Smooth muscle cell (in vitro differentiated cells): ENCODE results near the gene GSTM2. TPM values are rescaled to one million over a fixed set of nuclear protein-coding genes. Genes with fewer than 3 reads are reported as not detected.

Experiments used
- DNase-seq: peaks from one replicate; lab custom pipeline; 2025; ENCODE audit not compliant: unreplicated experiment; lab: John Stamatoyannopoulos, UW
- H2AFZ ChIP-seq: fragments of 200-600 bp; sonication (generic); 2 replicates; pipeline ENCODE4 v1.6.0; 2016; ENCODE audit warnings: antibody characterized with exemption, low read depth, mild to moderate bottlenecking
- H3F3A ChIP-seq: fragments of 200-600 bp; sonication (generic); 2 replicates; pipeline ENCODE4 v1.6.0; 2017; ENCODE audit warnings: antibody characterized with exemption, low read depth
- H3K27ac ChIP-seq: fragments of 200-600 bp; sonication (generic); 2 replicates; pipeline ENCODE4 v1.5.1; 2016; ENCODE audit warnings: low read depth, mild to moderate bottlenecking
- H3K27me3 ChIP-seq: fragments of 200-600 bp; sonication (generic); 2 replicates; pipeline ENCODE4 v1.6.1; 2016; ENCODE audit warnings: low read depth, mild to moderate bottlenecking
- H3K36me3 ChIP-seq: fragments of 200-600 bp; sonication (generic); 2 replicates; pipeline ENCODE4 v1.5.1; 2016; ENCODE audit warnings: low read depth
- H3K4me1 ChIP-seq: fragments of 200-600 bp; sonication (generic); 2 replicates; pipeline ENCODE4 v1.5.1; 2016; ENCODE audit warnings: low read depth
- H3K4me2 ChIP-seq: fragments of 200-600 bp; sonication (generic); 2 replicates; pipeline ENCODE4 v1.6.0; 2016; ENCODE audit warnings: mild to moderate bottlenecking
- H3K4me3 ChIP-seq: fragments of 200-600 bp; sonication (generic); 2 replicates; pipeline ENCODE4 v1.5.1; 2016; ENCODE audit warnings: mild to moderate bottlenecking
- H3K79me2 ChIP-seq: fragments of 200-600 bp; sonication (generic); 2 replicates; pipeline ENCODE4 v1.6.0; 2016; ENCODE audit warnings: low read depth, mild to moderate bottlenecking
- H3K9ac ChIP-seq: fragments of 200-600 bp; sonication (generic); 2 replicates; pipeline ENCODE4 v1.6.0; 2016; ENCODE audit warnings: low read depth
- H3K9me3 ChIP-seq: fragments of 200-600 bp; sonication (generic); replicated peaks from 2 replicates; pipeline ENCODE4 v1.5.1; 2016; ENCODE audit warnings: low read depth
- H4K20me1 ChIP-seq: fragments of 200-600 bp; sonication (generic); 2 replicates; pipeline ENCODE4 v1.6.0; 2016; ENCODE audit warnings: low read depth
- WGBS: methylation state at CpG from one replicate; pipeline ENCODE4 v1.1.7; 2016; ENCODE audit warnings: low lambda C conversion rate; 5-methylcytosine and 5-hydroxymethylcytosine counted together
- polyA plus RNA-seq: library from polyadenylated mRNA; unstranded; fragments of >200 nt; fragmentation: Nextera tagmentation; extraction: Ambion mirVana; gene quantifications from 2 replicates; pipeline ENCODE4 v1.2.1, GENCODE V29; 2016
- total RNA-seq: library from RNA; depleted of rRNA; stranded (reverse); fragments of >200 nt; gene quantifications from 2 replicates; pipeline ENCODE4 v1.2.3, GENCODE V29; 2014
- TF ChIP-seq, protein P1 (sequence below): fragments of 200-600 bp; sonication (generic); IDR thresholded peaks from 2 replicates; pipeline ENCODE4 v1.5.1; 2017; ENCODE audit warnings: borderline replicate concordance, mild to moderate bottlenecking, antibody characterized with exemption; ENCODE audit not compliant: insufficient read depth, poor library complexity, severe bottlenecking

GSTM2 gene
- total and polyA plus RNA-seq, 2 experiments from 2014 or later: 30.3 to 43.8 TPM

DNA sequence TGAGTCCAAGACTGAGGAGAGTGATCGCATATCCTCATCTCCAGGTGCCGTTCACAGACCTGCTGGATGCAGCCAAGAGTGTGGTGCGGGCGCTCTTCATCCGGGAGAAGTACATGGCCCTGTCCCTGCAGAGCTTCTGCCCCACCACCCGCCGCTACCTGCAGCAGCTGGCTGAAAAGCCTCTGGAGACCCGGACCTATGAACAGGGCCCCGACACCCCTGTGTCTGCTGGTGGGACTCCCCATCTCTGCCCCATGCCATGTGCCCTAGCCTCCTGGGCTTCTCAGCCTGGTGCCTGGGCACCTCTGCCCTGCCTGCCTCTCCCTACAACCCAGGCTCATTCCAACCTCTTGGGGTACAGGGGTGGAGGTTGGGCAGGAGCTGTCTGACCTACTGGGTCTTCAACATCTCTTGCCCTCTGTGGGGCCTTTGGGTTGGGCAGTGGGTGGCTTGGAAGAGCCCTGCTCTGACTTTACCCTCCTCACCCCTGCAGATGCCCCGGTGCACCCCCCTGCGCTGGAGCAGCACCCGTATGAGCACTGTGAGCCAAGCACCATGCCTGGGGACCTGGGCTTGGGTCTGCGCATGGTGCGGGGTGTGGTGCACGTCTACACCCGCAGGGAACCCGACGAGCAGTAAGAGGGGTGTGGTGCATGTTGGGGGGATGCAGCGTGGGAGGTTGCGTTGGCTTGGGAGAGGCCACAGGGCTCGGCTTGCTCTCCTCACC is 41.0 kb upstream of the GSTM2 start:
- H3K27ac ChIP-seq: no peak overlapping the region
- H3K9me3 ChIP-seq: no peaks in the 10 kb centered on the region
- H3K4me3 ChIP-seq: no peak overlapping the region
- DNase-seq: no peak
- peaks cover 50% of the 10 kb centered on the region for H4K20me1 ChIP-seq
- no peaks in the 10 kb centered on the region for H3K27me3 ChIP-seq
- H3K9ac ChIP-seq: no peak overlapping the region
- H3F3A ChIP-seq: no peaks in the 10 kb centered on the region
- H2AFZ ChIP-seq: no peak overlapping the region
- WGBS: 97% methylated on average over 17 of the region's 21 CpGs
- H3K4me1 ChIP-seq: no peaks in the 10 kb centered on the region
- TF ChIP-seq, protein P1, sequence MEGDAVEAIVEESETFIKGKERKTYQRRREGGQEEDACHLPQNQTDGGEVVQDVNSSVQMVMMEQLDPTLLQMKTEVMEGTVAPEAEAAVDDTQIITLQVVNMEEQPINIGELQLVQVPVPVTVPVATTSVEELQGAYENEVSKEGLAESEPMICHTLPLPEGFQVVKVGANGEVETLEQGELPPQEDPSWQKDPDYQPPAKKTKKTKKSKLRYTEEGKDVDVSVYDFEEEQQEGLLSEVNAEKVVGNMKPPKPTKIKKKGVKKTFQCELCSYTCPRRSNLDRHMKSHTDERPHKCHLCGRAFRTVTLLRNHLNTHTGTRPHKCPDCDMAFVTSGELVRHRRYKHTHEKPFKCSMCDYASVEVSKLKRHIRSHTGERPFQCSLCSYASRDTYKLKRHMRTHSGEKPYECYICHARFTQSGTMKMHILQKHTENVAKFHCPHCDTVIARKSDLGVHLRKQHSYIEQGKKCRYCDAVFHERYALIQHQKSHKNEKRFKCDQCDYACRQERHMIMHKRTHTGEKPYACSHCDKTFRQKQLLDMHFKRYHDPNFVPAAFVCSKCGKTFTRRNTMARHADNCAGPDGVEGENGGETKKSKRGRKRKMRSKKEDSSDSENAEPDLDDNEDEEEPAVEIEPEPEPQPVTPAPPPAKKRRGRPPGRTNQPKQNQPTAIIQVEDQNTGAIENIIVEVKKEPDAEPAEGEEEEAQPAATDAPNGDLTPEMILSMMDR: no peak
- no peaks in the 10 kb centered on the region for H3K36me3 ChIP-seq
- H3K4me2 ChIP-seq: no peak overlapping the region
- peaks cover 37% of the 10 kb centered on the region for H3K79me2 ChIP-seq

DNA sequence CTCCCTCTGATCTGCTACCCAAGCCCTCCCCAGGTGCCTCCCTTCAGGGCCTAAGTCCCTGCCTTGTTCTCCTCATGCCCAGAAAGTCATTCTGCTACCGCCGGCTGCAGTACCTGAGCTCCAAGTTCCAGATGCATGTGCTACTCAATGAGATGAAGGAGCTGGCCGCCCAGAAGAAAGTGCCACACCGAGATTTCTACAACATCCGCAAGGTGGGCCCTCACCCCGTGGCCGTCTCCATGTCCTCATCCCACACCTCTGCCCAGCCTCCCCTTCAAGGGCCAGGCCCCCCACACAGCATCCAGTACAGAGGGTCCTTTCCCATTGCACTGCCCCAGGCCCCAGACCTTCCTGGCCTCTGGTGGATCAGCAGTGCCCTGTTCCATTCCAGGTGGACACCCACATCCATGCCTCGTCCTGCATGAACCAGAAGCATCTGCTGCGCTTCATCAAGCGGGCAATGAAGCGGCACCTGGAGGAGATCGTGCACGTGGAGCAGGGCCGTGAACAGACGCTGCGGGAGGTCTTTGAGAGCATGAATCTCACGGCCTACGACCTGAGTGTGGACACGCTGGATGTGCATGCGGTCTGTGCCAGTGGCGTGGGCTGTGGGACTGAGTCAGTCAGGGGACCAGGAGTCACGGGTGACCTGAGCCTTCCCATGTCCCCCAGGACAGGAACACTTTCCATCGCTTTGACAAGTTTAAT is 40.0 kb upstream of the GSTM2 start:
- no peaks in the 10 kb centered on the region for H3K4me1 ChIP-seq
- TF ChIP-seq, protein P1: no peak
- no peaks in the 10 kb centered on the region for H3K27me3 ChIP-seq
- DNase-seq: no peak
- H2AFZ ChIP-seq: no peak overlapping the region
- no peaks in the 10 kb centered on the region for H3F3A ChIP-seq
- H3K9ac ChIP-seq: no peak overlapping the region
- no peaks in the 10 kb centered on the region for H3K9me3 ChIP-seq
- 97% methylated on average over 23 of the region's 23 CpGs for WGBS
- peaks cover 27% of the 10 kb centered on the region for H3K79me2 ChIP-seq
- no peak overlapping the region for H3K4me2 ChIP-seq
- peaks cover 40% of the 10 kb centered on the region for H4K20me1 ChIP-seq
- no peak overlapping the region for H3K27ac ChIP-seq
- no peaks in the 10 kb centered on the region for H3K36me3 ChIP-seq
- H3K4me3 ChIP-seq: no peak overlapping the region

DNA sequence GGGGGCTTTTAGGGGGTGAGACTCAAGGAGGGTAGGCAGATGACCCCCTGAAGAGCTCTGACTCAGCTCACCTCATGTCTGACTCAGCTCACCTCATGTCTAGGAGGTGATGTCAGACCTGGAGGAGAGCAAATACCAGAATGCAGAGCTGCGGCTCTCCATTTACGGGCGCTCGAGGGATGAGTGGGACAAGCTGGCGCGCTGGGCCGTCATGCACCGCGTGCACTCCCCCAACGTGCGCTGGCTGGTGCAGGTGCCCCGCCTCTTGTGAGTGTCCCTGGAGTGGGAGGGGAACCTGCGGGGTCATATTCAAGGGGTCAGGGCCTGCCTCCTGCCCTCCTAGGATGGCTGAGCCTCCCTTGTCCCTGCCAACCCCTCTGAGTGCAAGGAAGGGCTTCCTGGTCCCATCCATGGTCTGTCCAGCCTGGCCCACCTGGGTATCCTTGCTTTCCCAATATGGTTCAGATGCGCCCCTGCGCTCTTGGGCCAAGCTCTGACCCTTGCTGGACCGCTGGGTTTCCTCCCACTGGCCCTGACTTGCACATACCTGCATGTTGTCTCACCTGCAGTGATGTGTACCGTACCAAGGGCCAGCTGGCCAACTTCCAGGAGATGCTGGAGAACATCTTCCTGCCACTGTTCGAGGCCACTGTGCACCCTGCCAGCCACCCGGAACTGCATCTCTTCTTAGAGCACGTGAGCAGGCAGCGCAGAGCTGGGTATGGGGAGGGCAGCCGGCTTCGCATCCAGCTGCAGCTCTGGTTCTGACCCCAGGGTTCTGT is 39.1 kb upstream of the GSTM2 start:
- Histone ChIP-seq H3K36me3 (no peaks in the 10 kb centered on the region), H3K4me2 (no peak overlapping the region), H3K4me1 (no peaks in the 10 kb centered on the region), H3K79me2 (peaks cover 18% of the 10 kb centered on the region), H3K9ac (no peak overlapping the region), H3K9me3 (no peaks in the 10 kb centered on the region), H3K4me3 (no peak overlapping the region), H3F3A (no peaks in the 10 kb centered on the region), H3K27me3 (no peaks in the 10 kb centered on the region), H2AFZ (no peak overlapping the region), H4K20me1 (peaks cover 31% of the 10 kb centered on the region), H3K27ac (no peak overlapping the region)
- 95% methylated on average over 23 of the region's 23 CpGs for WGBS
- TF ChIP-seq, protein P1: no peak
- DNase-seq: no peak
